ENCODE results near the gene ADAMTS7.

The ADAMTS7 gene

DNA sequence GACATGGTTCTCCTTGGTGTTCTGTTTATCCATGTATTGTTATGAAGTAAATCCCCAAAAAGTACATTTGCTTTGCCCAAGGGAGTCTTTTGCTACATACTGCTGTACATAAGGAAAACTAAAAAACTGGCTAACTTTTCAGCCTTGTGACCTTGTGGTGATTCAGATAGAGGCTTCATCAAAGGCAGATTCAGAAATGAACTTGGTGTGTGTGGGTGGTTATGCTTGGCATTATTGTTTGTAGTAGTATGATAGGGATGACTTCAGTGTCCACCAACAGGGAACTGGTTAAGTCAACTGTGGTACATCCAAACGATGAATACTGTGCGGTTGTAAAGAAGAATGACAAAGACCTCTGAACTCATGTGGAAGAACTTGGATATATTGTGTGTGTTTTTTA, 94.6 kb downstream of the ADAMTS7 start:
- H3K27ac ChIP-seq, result no peak overlapping the region
- no peaks in the 10 kb centered on the region for H4K20me1 ChIP-seq
- no peak overlapping the region for H3K4me2 ChIP-seq
- no peak overlapping the region for H3K4me3 ChIP-seq
- peaks cover 22 to 30% (median 28%) of the 10 kb centered on the region in 11 experiments for H3K9me3 ChIP-seq (replicated peaks in 1 of 11)
- H3K4me1 ChIP-seq, result peaks cover 4 to 17% (median 10%) of the 10 kb centered on the region in 10 experiments; a peak in 13 of 20 replicates
- no peak overlapping the region for H3K9ac ChIP-seq
- TF ChIP-seq Cebpa-rat (IDR thresholded peaks at IDR 0.05), result no peak
- H3K36me3 ChIP-seq, result no peaks in the 10 kb centered on the region
- H3K27me3 ChIP-seq, result no peaks in the 10 kb centered on the region

DNA sequence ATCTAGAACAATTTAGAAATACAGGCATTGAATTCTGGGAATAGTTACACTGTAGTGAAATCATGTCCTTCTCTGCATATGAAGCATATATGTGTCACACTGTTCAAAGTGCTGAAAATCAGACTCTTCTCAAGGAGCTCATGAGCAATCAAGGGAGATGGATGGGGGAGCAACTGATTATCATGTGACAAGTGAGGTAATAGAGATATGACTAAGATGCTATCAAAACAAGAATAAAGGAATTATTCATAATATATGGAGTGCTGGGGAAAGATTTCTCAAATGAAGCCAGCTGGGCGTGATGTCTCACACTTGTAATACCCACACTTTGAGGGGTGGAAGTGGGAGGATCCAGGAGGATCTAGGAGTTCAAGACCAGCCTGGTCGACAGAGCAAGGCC, 95.3 kb downstream of the ADAMTS7 start:
- H3K4me3 ChIP-seq, result no peak overlapping the region
- H3K4me2 ChIP-seq, result no peak overlapping the region
- H3K9ac ChIP-seq, result no peak overlapping the region
- no peak for TF ChIP-seq Cebpa-rat (IDR thresholded peaks at IDR 0.05)
- no peak overlapping the region for H3K27ac ChIP-seq
- H4K20me1 ChIP-seq, result no peaks in the 10 kb centered on the region
- no peaks in the 10 kb centered on the region for H3K27me3 ChIP-seq
- peaks cover 22 to 30% (median 28%) of the 10 kb centered on the region in 11 experiments for H3K9me3 ChIP-seq (replicated peaks in 1 of 11)
- no peaks in the 10 kb centered on the region for H3K36me3 ChIP-seq
- peaks cover 4 to 17% (median 10%) of the 10 kb centered on the region in 10 experiments; a peak in 13 of 20 replicates for H3K4me1 ChIP-seq

DNA sequence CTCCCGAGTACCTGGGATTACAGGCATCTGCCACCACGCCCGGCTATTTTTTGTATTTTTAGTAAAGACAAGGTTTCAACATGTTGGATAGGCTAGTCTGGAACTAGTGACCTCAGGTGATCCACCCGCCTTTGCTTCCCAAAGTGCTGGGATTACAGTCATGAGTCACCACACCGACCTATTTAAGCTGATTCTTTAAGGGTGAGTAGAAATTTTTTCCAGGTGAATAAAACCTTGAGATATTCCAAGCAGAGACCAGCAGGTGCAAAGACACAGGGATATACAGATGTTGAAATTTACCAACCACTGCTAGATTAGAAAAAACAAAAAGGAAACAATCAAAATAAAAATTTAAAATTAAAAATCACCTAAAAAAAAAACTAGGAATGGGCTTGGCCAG, 95.8 kb downstream of the ADAMTS7 start:
- no peak overlapping the region for H3K4me2 ChIP-seq
- TF ChIP-seq Cebpa-rat (IDR thresholded peaks at IDR 0.05), result no peak
- H3K9me3 ChIP-seq (replicated peaks in 1 of 11), result peaks cover 22 to 30% (median 28%) of the 10 kb centered on the region in 11 experiments

DNA sequence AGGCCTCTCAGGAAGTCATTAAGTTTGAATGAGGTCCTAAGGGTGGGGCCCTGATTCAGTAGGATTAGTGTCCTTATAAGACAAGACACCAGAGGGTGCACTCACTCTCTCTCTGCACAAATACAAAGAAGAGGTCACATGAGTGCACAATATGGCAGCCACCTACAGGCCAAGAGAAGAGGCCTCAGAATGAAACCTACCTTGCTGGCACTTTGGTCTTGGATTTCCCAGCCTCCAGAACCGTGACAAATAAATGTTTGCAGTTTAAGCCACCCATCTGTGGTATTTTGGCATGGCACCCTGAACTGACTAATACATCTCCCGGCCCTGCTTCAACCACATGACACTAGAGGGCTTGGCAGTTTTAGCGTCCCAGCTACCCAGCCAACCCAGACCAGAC, 96.4 kb downstream of the ADAMTS7 start:
- no peak overlapping the region for H3K27ac ChIP-seq
- H3K4me3 ChIP-seq, result no peak overlapping the region
- TF ChIP-seq Cebpa-rat (IDR thresholded peaks at IDR 0.05), result no peak
- H3K36me3 ChIP-seq, result no peaks in the 10 kb centered on the region
- H3K4me1 ChIP-seq, result peaks cover 3 to 13% (median 6%) of the 10 kb centered on the region in 10 experiments; a peak in 13 of 20 replicates
- H4K20me1 ChIP-seq, result no peaks in the 10 kb centered on the region
- no peak overlapping the region for H3K4me2 ChIP-seq
- no peak overlapping the region for H3K9ac ChIP-seq
- H3K9me3 ChIP-seq (replicated peaks in 1 of 11), result peaks cover 22 to 30% (median 28%) of the 10 kb centered on the region in 11 experiments
- no peaks in the 10 kb centered on the region for H3K27me3 ChIP-seq

More for the DNA sequence above, 95.8 kb downstream of the ADAMTS7 start:
- Histone ChIP-seq H3K9ac (no peak overlapping the region), H4K20me1 (no peaks in the 10 kb centered on the region), H3K4me3 (no peak overlapping the region), H3K27ac (no peak overlapping the region), H3K36me3 (no peaks in the 10 kb centered on the region), H3K27me3 (no peaks in the 10 kb centered on the region), H3K4me1 (peaks cover 4 to 17% (median 10%) of the 10 kb centered on the region in 10 experiments; a peak in 13 of 20 replicates)

DNA sequence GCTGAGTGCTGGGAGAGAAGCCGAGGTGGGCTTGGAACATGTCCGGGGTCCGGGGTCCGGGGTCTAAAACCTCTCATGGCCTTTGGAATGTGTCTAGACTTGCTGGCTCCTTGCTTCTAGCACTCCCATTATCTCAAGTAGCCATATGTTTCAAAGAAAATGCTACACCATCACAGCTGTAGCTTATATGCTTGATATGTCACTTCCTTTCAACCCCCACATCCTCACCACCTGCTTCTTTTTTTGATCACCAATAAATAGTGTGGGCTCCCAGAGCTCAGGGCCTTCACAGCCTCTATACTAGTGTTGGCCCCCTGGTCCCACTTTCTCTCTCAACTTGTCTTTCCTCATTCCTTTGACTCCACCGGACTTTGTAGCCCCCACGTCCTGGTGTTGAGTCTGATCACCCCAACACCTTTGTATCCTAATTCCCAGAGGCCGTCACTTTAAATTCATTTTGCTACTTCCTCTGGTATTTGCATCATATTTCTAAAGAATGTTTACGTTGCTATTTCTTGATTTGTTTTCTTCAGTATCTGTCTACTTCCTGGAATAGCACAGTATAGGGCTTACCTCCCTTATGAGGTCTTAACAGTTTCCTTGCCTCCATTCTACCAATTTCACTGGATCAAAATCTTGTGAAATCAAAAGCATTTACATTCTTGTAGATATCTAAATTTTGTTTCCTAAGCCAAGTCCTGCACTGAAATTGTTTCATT, 98.3 kb downstream of the ADAMTS7 start:
- no peak overlapping the region for H3K4me3 ChIP-seq

DNA sequence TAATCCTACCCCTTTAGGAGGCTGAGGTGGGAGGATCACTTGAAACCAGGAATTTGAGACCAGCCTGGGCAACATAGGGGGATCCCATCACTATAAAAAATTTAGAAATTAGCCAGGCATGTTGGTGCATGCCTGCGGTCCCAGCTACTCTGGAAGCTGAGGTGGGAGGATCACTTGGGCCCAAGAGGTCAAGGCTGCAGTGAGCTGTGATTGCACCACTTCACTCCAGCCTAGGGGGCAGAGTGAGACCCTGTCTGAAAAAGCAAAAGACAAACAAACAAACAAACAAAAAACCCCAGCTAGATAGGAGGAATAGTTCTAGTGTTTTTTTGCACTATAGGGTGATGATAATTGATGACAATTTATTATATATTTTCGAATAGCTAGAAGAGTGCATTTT, 99.6 kb downstream of the ADAMTS7 start:
- Histone ChIP-seq H3K36me3 (no peaks in the 10 kb centered on the region), H3K27me3 (no peaks in the 10 kb centered on the region), H4K20me1 (no peaks in the 10 kb centered on the region), H3K27ac (no peak overlapping the region), H3K4me1 (peaks cover 0 to 3% (median 0%) of the 10 kb centered on the region in 10 experiments; a peak in 2 of 20 replicates), H3K4me2 (no peak overlapping the region), H3K4me3 (no peak overlapping the region), H3K9ac (no peak overlapping the region), H3K9me3 (replicated peaks in 1 of 11) (peaks cover 22 to 30% (median 28%) of the 10 kb centered on the region in 11 experiments)
- TF ChIP-seq Cebpa-rat (IDR thresholded peaks at IDR 0.05), result no peak

More for the DNA sequence above, 98.3 kb downstream of the ADAMTS7 start:
- Histone ChIP-seq H3K27me3 (no peaks in the 10 kb centered on the region), H4K20me1 (no peaks in the 10 kb centered on the region), H3K9ac (no peak overlapping the region), H3K27ac (no peak overlapping the region), H3K4me1 (peaks cover 0 to 3% (median 0%) of the 10 kb centered on the region in 10 experiments; a peak in 2 of 20 replicates), H3K9me3 (replicated peaks in 1 of 11) (peaks cover 22 to 30% (median 28%) of the 10 kb centered on the region in 11 experiments), H3K4me2 (peak overlapping the region in 1 of 11 experiments; percentile 8; a peak in 1 of 22 replicates), H3K36me3 (no peaks in the 10 kb centered on the region)
- TF ChIP-seq Cebpa-rat (IDR thresholded peaks at IDR 0.05), result no peak

DNA sequence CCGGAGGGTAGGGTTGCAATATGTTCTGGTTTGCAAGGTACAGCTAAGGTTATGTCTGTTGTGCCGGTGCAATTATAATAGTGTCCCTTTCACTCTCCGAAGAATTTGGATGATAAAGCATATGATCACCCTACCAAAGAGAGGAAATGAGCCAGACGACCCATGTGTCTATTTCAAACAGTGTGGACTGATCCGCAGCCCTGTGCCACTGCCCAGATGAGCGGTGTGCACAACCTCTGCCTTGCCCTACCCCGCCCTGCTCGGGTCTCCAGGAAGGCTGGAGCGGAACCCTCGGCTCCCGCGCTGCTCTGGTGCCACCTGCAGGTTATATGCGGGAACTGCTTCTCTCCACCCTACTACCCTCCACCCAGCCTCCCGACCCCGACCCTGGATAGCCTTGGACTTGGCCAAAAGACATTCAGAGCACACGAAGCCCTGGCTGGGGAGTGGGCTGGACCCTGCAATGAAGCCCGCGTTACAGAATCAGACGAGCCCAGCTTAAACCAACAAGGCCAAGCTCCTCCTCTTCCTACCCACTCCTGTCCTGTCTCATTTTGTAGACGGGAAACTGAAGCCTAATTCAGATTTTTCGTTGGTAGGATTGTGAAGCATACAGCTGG, 101.9 kb downstream of the ADAMTS7 start:
- no peak overlapping the region for H3K27ac ChIP-seq
- peak overlapping the region in 2 of 11 experiments; percentile 47 to 62; a peak in 2 of 22 replicates for H3K9ac ChIP-seq
- peaks cover 0 to 3% (median 0%) of the 10 kb centered on the region in 10 experiments; a peak in 2 of 20 replicates for H3K4me1 ChIP-seq

More for the DNA sequence above, 101.9 kb downstream of the ADAMTS7 start:
- no peak for TF ChIP-seq Cebpa-rat (IDR thresholded peaks at IDR 0.05)
- Histone ChIP-seq H3K4me2 (peak overlapping the region in 9 of 11 experiments; percentile 7 to 72 (median 34); a peak in 9 of 22 replicates), H3K36me3 (no peaks in the 10 kb centered on the region), H4K20me1 (no peaks in the 10 kb centered on the region), H3K9me3 (replicated peaks in 1 of 11) (peaks cover 22 to 33% (median 31%) of the 10 kb centered on the region in 11 experiments), H3K4me3 (no peak overlapping the region; a peak in 1 of 20 replicates), H3K27me3 (no peaks in the 10 kb centered on the region)

Data from BLaER1 treated with 17β-estradiol and CSF1 and Interleukin-3, amounts not matched to agents 10 nM and 100 nM (cell line).